ENCODE data around the gene GINS1.
A peak's percentile ranks its signal among the peaks of the same experiment; 100 is the strongest.
"Not testable (repeated sequence)": the region's sequence is repeated elsewhere in the genome, so short reads cannot be mapped to it uniquely, and the experiment has no call there.

GINS1 gene

GRCh38 chr20:25467441-25467840 is 60.0 kb downstream of the GINS1 start:
- no peak for TF ChIP-seq CTCF (IDR thresholded peaks at IDR 0.05; ENCODE audit: insufficient read depth, low read depth, low read length, missing control alignments)
- no peak overlapping the region for H3K4me3 ChIP-seq (ENCODE audit: low read depth, low read length)
- no peak for DNase-seq (ENCODE audit: low read depth)

GRCh38 chr20:25468126-25469075 is 60.9 kb downstream of the GINS1 start:
- no peak for TF ChIP-seq CTCF (IDR thresholded peaks at IDR 0.05; ENCODE audit: insufficient read depth, low read depth, low read length, missing control alignments)
- DNase-seq (ENCODE audit: low read depth): no peak
- H3K4me3 ChIP-seq (ENCODE audit: low read depth, low read length): no peak overlapping the region

- no peak for TF ChIP-seq CTCF (IDR thresholded peaks at IDR 0.05; ENCODE audit: insufficient read depth, low read depth, low read length, missing control alignments)
- no peak for DNase-seq (ENCODE audit: low read depth)
- H3K4me3 ChIP-seq (ENCODE audit: low read depth, low read length): no peak overlapping the region
These were observed 62.1 kb downstream of the GINS1 start for GRCh38 chr20:25469558-25469957.

GRCh38 chr20:25470045-25470444 is 62.6 kb downstream of the GINS1 start:
- H3K4me3 ChIP-seq (ENCODE audit: low read depth, low read length): no peak overlapping the region
- peak; percentile 67 for DNase-seq (ENCODE audit: low read depth)
- TF ChIP-seq CTCF (IDR thresholded peaks at IDR 0.05; ENCODE audit: insufficient read depth, low read depth, low read length, missing control alignments): peak; percentile 69

GRCh38 chr20:25471020-25471419 is 63.5 kb downstream of the GINS1 start:
- no peak for DNase-seq (ENCODE audit: low read depth)
- no peak for TF ChIP-seq CTCF (IDR thresholded peaks at IDR 0.05; ENCODE audit: insufficient read depth, low read depth, low read length, missing control alignments)
- no peak overlapping the region for H3K4me3 ChIP-seq (ENCODE audit: low read depth, low read length)

GRCh38 chr20:25473297-25473696 is 65.8 kb downstream of the GINS1 start:
- not testable (repeated sequence) for H3K4me3 ChIP-seq (ENCODE audit: low read depth, low read length); DNase-seq (ENCODE audit: low read depth)

GRCh38 chr20:25476106-25477013 is 68.9 kb downstream of the GINS1 start:
- no peak overlapping the region for H3K4me3 ChIP-seq (ENCODE audit: low read depth, low read length)
- no peak for DNase-seq (ENCODE audit: low read depth)
- TF ChIP-seq CTCF (IDR thresholded peaks at IDR 0.05; ENCODE audit: insufficient read depth, low read depth, low read length, missing control alignments): no peak
